GM08714 (cell line): ENCODE measurements around the gene SOX15.

Experiments used
- H3K4me3 ChIP-seq: fragments of 200-500 bp; sonication (Bioruptor generic); 2 replicates; pipeline ENCODE4 v1.5.1; 2014; ENCODE audit warnings: mild to moderate bottlenecking, low read length, inconsistent platforms
- ZNF274 ChIP-seq: IDR thresholded peaks from 2 replicates; pipeline ENCODE4 v1.6.1; 2012; ENCODE audit warnings: mild to moderate bottlenecking, low read depth, low read length

SOX15 gene

DNA sequence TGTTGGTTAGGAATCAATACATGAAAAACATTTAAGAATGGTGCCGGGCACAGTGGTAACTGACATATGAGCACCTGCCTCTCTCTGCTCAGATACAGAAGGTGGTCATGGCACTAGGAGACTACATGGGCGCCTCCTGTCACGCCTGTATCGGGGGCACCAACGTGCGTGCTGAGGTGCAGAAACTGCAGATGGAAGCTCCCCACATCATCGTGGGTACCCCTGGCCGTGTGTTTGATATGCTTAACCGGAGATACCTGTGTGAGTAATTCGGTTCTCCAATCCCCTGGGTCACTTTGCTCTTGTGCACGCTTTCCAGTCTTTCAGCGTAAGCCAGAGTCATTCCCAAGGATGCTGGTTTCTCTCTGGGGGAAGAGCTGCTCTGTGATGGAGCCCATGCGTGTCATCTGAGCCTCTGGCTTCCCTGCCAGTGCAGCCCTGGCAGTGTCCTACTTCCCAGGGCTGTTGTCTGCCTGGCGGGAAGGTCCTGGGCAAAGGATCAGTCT lies 13.4 kb downstream of the SOX15 start:
- H3K4me3 ChIP-seq = no peak overlapping the region
- no peak for TF ChIP-seq ZNF274

DNA sequence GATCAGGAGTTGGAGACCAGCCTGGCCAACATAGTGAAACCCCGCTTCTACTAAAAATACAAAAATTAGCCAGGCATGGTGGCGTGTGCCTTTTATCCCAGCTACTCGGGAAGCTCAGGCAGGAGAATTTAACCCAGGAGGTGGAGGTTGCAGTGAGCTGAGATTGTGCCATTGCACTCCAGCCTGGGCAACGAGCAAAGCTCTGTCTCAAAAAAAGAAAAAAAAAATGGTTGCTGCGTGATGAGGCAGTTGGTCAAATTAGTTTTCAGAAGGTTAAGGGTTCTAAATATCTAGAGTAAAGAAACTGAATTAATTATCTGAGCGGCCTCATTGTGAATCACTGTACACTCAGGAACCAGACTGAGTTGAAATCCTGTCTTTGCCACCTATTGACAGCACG lies 13.9 kb downstream of the SOX15 start:
- no peak overlapping the region; the same call in 1 of the 2 replicates for H3K4me3 ChIP-seq
- TF ChIP-seq ZNF274 = no peak

DNA sequence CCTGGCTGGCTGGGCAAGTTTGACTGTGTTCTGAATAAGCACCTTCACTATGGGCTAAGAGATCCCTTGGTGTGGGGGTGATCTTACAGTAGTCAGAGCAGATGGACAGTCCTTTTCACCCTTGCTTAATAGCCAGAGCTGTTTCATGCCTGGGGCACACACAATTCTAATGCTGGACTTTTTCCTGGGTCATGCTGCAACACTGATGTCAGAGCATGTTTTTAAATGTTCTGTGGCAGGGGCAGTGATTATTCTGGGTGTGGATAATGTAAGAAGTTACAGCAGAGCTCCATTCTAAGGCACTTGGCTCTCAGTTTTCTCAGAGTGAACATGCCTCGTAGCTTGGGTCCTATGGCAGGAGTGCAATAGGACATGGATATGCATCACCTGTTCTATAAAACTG lies 14.4 kb downstream of the SOX15 start:
- peak overlapping the region; percentile 98; the same call in 1 of the 2 replicates for H3K4me3 ChIP-seq
- no peak for TF ChIP-seq ZNF274

DNA sequence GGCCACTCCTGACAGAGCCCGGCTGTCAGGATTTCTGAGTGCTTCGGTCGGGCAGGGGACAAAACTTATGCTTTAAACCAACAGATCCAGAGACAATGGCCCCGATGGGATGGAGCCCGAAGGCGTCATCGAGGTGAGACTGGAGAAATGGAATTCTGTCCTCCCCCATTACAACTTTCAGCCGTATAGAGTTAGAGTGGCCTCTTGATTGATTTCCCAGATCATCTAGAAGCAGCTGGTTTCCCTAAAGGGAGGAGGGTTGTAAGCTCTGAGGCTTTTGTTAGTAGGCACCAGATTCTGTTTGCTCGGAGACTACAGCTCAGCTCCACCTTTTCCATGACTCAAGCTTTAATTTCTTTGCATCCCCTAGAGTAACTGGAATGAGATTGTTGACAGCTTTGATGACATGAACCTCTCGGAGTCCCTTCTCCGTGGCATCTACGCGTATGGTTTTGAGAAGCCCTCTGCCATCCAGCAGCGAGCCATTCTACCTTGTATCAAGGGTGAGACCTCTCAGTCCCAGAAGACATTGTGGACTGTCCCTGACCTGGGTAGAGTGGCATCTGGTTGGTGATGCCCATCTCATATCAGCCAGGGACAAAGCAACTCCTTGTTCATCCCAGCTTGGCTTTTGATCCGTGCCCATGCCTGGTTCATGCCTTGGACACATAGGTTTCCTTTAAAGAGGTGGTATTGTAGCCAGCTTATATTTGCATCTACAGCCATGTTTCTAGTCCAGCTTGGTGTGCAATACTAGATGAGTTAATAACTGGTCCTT lies 15.5 kb downstream of the SOX15 start:
- TF ChIP-seq ZNF274 = no peak
- peak overlapping the region; percentile 98 for H3K4me3 ChIP-seq

DNA sequence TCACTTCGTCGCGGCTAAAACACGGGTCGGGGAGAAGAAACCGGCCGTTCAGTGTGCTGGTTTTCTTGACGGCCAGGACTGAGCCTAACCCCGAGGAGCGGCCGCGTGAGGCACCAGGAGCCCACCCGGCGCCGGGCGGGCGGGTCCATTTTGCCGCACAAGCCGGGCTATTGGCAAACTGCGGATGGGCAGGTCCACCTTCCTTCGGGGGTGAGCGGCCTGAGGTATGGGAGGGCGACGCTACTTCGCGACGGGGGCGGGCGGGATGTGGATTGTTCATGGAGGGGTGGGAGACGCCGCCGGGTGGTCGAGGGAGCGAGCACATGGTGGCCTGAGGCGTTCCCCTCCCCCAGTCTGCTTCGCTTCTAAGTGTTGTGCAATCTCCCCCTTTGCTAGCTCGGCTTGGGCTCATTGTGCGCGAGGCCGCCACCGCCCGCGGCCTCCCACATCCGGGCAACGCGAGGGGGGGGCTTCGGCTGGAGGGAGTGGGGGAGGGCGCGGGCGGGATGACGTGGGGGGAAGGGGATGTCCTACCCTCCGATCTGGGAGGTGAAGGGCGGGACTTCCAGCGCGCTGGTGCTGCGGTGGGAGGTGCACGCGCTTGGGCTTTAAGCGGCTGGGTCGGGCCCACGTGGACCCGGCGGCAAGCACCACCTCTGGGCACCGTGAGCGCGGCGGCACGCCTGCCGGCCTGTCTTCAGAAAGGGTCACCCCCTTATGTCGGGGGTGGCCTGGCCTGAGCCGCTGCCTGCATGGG lies 16.4 kb downstream of the SOX15 start:
- H3K4me3 ChIP-seq = peak overlapping the region; percentile 98
- no peak for TF ChIP-seq ZNF274

DNA sequence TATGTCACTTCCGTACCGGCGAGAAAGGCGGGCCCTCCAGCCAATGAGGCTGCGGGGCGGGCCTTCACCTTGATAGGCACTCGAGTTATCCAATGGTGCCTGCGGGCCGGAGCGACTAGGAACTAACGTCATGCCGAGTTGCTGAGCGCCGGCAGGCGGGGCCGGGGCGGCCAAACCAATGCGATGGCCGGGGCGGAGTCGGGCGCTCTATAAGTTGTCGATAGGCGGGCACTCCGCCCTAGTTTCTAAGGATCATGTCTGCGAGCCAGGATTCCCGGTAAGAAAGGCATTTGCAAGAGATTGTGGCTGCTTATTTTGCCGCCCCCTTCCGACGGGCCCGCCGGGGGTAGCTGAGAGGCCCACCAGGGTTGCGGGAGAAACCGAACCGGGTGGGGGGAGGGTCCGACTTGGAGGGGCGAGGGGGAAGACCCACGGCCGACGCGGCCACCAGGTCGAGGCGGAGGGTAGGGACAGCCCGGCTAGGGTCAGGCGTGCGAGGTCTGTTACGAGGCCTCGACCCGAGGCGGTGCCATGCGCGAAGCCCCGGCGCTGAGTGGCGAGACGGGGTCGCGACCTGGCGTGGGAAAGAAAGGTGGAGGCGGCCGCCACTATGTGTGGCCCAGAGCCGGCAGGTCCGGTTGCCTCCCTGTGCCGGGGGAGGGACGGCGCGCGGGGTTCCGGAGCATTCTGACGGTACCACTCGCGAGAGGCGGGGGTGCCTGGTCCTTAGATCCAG lies 17.1 kb downstream of the SOX15 start:
- peak overlapping the region; percentile 98 for H3K4me3 ChIP-seq
- TF ChIP-seq ZNF274 = no peak

DNA sequence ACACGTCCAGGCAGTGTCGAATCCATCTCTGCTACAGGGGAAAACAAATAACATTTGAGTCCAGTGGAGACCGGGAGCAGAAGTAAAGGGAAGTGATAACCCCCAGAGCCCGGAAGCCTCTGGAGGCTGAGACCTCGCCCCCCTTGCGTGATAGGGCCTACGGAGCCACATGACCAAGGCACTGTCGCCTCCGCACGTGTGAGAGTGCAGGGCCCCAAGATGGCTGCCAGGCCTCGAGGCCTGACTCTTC lies 17.6 kb downstream of the SOX15 start:
- no peak for TF ChIP-seq ZNF274
- peak overlapping the region; percentile 78 for H3K4me3 ChIP-seq

DNA sequence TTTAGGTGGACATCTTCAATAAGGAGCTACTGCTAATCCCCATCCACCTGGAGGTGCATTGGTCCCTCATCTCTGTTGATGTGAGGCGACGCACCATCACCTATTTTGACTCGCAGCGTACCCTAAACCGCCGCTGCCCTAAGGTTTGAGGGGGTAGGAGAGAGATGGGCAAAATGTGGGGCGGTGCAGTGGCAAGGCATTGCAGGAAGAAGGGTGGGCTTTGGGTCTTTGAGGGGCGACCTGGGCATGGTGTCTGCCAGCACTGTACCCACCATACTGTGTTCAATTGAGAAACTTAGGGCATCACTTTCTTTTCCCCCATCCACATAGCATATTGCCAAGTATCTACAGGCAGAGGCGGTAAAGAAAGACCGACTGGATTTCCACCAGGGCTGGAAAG lies 19.5 kb downstream of the SOX15 start:
- H3K4me3 ChIP-seq = no peak overlapping the region
- TF ChIP-seq ZNF274 = no peak

DNA sequence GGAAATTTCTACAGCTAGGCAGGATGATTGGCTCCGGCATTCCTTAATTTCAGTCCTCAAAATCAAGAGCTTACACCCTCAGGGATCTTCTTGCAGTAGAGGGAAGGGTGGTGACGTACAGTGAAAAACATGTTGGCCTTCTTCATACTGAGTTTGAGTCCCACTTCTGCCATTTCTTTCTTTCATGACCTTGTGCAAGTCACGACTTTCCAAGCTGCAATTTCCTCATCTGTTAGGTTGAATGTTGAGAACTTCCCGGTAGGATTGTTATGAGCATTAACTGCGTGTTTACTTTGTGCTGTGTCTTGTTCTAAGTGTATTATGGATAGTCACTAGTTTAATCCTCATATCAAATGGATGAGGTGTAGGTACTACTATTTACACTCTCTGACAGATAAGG lies 20.3 kb downstream of the SOX15 start:
- H3K4me3 ChIP-seq = no peak overlapping the region
- no peak for TF ChIP-seq ZNF274

DNA sequence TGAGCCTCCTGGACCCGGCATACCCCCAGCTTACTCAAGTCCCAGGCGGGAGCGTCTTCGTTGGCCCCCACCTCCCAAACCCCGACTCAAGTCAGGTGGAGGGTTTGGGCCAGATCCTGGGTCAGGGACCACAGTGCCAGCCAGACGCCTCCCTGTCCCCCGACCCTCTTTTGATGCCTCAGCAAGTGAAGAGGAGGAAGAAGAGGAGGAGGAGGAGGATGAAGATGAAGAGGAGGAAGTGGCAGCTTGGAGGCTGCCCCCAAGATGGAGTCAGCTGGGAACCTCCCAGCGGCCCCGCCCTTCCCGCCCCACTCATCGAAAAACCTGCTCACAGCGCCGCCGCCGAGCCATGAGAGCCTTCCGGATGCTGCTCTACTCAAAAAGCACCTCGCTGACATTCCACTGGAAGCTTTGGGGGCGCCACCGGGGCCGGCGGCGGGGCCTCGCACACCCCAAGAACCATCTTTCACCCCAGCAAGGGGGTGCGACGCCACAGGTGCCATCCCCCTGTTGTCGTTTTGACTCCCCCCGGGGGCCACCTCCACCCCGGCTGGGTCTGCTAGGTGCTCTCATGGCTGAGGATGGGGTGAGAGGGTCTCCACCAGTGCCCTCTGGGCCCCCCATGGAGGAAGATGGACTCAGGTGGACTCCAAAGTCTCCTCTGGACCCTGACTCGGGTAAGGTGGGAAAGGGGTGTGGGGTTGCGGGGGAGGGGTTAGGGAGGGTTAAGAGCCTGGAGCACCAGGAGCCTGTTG lies 26.6 kb downstream of the SOX15 start:
- TF ChIP-seq ZNF274 = no peak
- H3K4me3 ChIP-seq = peak overlapping the region; percentile 93; the same call in 1 of the 2 replicates

DNA sequence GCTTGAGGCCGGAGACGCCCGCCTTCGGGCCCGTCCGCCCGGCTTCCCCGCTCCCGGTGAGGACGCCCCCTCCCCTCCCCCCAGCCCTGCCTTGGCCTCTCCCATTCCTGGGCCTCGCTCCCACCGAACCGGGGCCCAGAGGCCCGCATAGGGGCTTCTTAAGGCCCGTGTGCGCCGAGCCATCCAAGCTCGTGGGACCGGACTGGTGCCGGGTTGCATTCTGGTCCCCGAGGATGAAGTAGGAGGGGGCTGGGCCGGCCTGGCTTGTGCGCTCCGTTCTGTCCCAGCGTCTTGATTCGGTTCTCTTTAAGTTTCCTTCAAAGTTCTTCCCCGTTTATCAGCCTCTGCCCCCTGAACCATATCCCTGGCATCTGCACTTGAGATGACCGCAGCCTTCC lies 27.7 kb downstream of the SOX15 start:
- H3K4me3 ChIP-seq = peak overlapping the region; percentile 93
- TF ChIP-seq ZNF274 = no peak

DNA sequence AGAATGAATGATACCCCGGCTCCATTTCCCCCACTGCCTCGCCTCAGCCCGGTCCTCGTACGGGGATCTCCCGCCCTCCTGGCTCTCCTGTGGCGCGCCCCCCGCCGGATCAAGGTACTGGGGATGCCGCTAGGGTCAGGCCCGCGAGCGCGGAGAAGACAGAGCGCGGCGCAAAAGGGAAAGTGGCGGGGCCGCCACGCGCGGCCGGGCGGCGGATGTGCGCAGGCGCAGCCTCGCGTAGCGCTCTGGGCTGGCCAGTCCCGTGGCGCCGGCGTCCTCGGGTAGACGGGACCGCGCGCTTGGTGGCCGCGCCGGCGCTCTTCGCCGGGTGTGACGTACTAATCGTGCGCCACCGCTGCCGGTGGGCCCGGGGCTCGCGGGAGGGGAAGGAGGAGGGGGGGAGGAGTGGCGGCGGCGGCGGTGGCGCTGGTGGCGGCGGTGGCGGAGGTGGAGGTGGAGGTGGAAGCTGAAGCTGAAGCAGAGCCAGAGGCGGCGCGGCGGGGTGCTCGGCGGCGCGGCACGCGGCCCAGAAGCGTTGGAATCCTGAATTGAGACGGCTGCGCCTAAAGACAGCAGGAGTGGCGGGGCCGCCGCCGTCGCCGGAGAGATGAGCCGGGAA lies 28.2 kb downstream of the SOX15 start, which contains the start of gene SENP3:
SENP3 (plus strand) TSS at position 331 of the 619 bp plus-strand sequence. CDS start 1,158 bp downstream, outside the sequence.
- H3K4me3 ChIP-seq = peak within 1 kb of the TSS; percentile 93

DNA sequence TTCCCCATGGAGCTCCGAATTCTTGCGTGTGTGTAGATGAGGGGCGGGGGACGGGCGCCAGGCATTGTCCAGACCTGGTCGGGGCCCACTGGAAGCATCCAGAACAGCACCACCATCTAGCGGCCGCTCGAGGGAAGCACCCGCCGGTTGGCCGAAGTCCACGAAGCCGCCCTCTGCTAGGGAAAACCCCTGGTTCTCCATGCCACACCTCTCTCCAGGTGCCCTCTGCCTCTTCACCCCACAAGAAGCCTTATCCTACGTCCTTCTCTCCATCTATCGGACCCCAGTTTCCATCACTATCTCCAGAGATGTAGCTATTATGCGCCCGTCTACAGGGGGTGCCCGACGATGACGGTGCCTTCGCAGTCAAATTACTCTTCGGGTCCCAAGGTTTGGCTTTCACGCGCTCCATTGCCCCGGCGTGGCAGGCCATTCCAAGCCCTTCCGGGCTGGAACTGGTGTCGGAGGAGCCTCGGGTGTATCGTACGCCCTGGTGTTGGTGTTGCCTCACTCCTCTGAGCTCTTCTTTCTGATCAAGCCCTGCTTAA lies 28.8 kb downstream of the SOX15 start:
- TF ChIP-seq ZNF274 = no peak
- H3K4me3 ChIP-seq = peak overlapping the region; percentile 93

More for the DNA sequence above, 28.2 kb downstream of the SOX15 start, which contains the start of gene SENP3:
- TF ChIP-seq ZNF274 = no peak
